ENCODE data around the gene GPBAR1. TPM values are rescaled to one million over a fixed set of nuclear protein-coding genes. Genes with fewer than 3 reads are reported as not detected.

GPBAR1 gene
- total and polyA plus RNA-seq, 2 experiments from 2014 or later = 0.44 TPM; not detected in 1

- TF ChIP-seq ZNF462 (CRISPR knock-in tag; IDR thresholded peaks at IDR 0.05) (no peak), STAT1 (IDR thresholded peaks at IDR 0.05; ENCODE audit: unreplicated experiment) (no peak), EZH2 (IDR thresholded peaks at IDR 0.05; ENCODE audit: low read depth, unreplicated experiment) (no peak), ZNF331 (CRISPR knock-in tag; IDR thresholded peaks at IDR 0.05; ENCODE audit: low read depth) (no peak), EZH2phosphoT487 (IDR thresholded peaks at IDR 0.05; ENCODE audit: unreplicated experiment) (no peak), JUNB (IDR thresholded peaks at IDR 0.05; ENCODE audit: unreplicated experiment) (no peak), NANOG (IDR thresholded peaks at IDR 0.05; ENCODE audit: borderline replicate concordance) (no peak), ZNF114 (CRISPR knock-in tag; IDR thresholded peaks at IDR 0.05) (no peak), ETS1 (IDR thresholded peaks at IDR 0.05) (no peak)
- TF ChIP-seq, protein P1, sequence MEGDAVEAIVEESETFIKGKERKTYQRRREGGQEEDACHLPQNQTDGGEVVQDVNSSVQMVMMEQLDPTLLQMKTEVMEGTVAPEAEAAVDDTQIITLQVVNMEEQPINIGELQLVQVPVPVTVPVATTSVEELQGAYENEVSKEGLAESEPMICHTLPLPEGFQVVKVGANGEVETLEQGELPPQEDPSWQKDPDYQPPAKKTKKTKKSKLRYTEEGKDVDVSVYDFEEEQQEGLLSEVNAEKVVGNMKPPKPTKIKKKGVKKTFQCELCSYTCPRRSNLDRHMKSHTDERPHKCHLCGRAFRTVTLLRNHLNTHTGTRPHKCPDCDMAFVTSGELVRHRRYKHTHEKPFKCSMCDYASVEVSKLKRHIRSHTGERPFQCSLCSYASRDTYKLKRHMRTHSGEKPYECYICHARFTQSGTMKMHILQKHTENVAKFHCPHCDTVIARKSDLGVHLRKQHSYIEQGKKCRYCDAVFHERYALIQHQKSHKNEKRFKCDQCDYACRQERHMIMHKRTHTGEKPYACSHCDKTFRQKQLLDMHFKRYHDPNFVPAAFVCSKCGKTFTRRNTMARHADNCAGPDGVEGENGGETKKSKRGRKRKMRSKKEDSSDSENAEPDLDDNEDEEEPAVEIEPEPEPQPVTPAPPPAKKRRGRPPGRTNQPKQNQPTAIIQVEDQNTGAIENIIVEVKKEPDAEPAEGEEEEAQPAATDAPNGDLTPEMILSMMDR (conservative IDR thresholded peaks at IDR 0.05; ENCODE audit: low read depth in 2 of 2) = no peak
These were observed 43.2 kb upstream of the GPBAR1 start (continued) for GRCh38 chr2:218217360-218218267.
